Brain microvascular endothelial cell (primary cell): ENCODE data around the gene PTPRM.

Experiments
- DNase-seq: peaks from one replicate; pipeline ENCODE4 v3.0.0-alpha.2; 2020
- H3K27ac ChIP-seq: fragments of 250-450 bp; sonication (Bioruptor Pico); 2 replicates; pipeline ENCODE4 v1.5.1; 2020; ENCODE audit warnings: mild to moderate bottlenecking, moderate library complexity
- H3K27me3 ChIP-seq: fragments of 250-450 bp; sonication (Bioruptor Pico); replicated peaks from 2 replicates; pipeline ENCODE4 v1.5.1; 2020; ENCODE audit warnings: mild to moderate bottlenecking
- H3K36me3 ChIP-seq: fragments of 250-450 bp; sonication (Bioruptor Pico); replicated peaks from 2 replicates; pipeline ENCODE4 v1.5.1; 2020; ENCODE audit warnings: mild to moderate bottlenecking
- H3K4me3 ChIP-seq: 2 replicates; pipeline ENCODE4 v1.5.1; 2011; ENCODE audit warnings: low read depth, mild to moderate bottlenecking, control low read depth, low read length, moderate library complexity
- CTCF ChIP-seq: IDR thresholded peaks from 2 replicates; pipeline ENCODE4 v1.5.1; 2011; ENCODE audit warnings: low read depth, mild to moderate bottlenecking, moderate library complexity, low read length, control low read depth, inconsistent platforms; ENCODE audit errors: missing control alignments
- in situ Hi-C: cut with HindIII; loops from 2 replicates; pipeline ENCODE4 v1.10.0; 2017; ENCODE audit warnings: low sequenced_read_pairs, low pct_ligation_motif_present

Gene PTPRM

GRCh38 chr18:7908681-7909299 is 341.7 kb downstream of the PTPRM start:
- in situ Hi-C loops: no loop called here
- no peak for DNase-seq
- H3K36me3 ChIP-seq: no peaks in the 10 kb centered on the region
- no peak overlapping the region for H3K4me3 ChIP-seq
- no peak for TF ChIP-seq CTCF
- no peak overlapping the region for H3K27ac ChIP-seq
- H3K27me3 ChIP-seq: no peaks in the 10 kb centered on the region

- Histone ChIP-seq H3K27ac (no peak overlapping the region), H3K36me3 (no peaks in the 10 kb centered on the region), H3K27me3 (no peaks in the 10 kb centered on the region), H3K4me3 (no peak overlapping the region)
- in situ Hi-C loops: no loop called here
- DNase-seq: no peak
- no peak for TF ChIP-seq CTCF
Observed at GRCh38 chr18:7914834-7915670, 347.9 kb downstream of the PTPRM start.

DNA sequence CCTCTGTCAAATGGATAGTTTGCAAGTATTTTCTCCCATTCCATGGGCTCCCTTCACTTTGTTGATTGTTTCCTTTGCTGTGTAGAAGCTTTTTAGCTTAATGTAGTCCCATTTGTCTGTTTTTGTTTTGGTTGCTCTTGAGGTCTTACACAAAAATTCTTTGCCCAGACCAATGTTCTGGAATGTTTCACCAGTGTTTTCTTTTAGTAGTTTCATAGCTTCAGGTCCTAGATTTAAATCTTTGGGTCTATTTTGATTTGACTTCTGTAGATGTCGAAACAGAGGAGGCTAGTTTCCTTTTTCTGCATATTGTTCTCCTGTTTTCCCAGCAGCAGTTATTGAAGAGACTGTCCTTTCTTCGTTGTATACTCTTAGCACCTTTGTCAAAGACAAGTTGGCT is 351.6 kb downstream of the PTPRM start:
- H3K4me3 ChIP-seq: no peak overlapping the region
- no peaks in the 10 kb centered on the region for H3K27me3 ChIP-seq
- in situ Hi-C loops: no loop called here
- H3K27ac ChIP-seq: no peak overlapping the region
- TF ChIP-seq CTCF: no peak
- H3K36me3 ChIP-seq: no peaks in the 10 kb centered on the region
- no peak for DNase-seq

- Histone ChIP-seq H3K27ac (no peak overlapping the region), H3K4me3 (no peak overlapping the region), H3K36me3 (no peaks in the 10 kb centered on the region), H3K27me3 (no peaks in the 10 kb centered on the region)
- no peak for TF ChIP-seq CTCF
- DNase-seq: no peak
- in situ Hi-C loops: no loop called here
Observed at GRCh38 chr18:7919565-7919964, 352.4 kb downstream of the PTPRM start.

GRCh38 chr18:7921938-7922587 is 354.9 kb downstream of the PTPRM start:
- Histone ChIP-seq H3K36me3 (no peaks in the 10 kb centered on the region), H3K27ac (peak overlapping the region; percentile 76), H3K27me3 (no peaks in the 10 kb centered on the region), H3K4me3 (no peak overlapping the region)
- no peak for TF ChIP-seq CTCF
- DNase-seq: peak; percentile 59
- in situ Hi-C loops: no loop called here
